K562 (cell line): ENCODE measurements around the gene COL4A4. TPM values are rescaled to one million over a fixed set of nuclear protein-coding genes. Genes with fewer than 3 reads are reported as not detected.

Source experiments
- ATAC-seq: fragments of 200-7000 bp; cut with Tn5 transposase; 3 replicates; pipeline ENCODE4 v1.9.1; 2020; ENCODE audit warnings: moderate library complexity
- BruUV-seq: library from RNA; stranded (reverse); fragments of 400-500 nt; replicated peaks from 2 replicates; lab custom pipeline; 2021; lab: Mats Ljungman, UMichigan
- CTCF ChIA-PET: fragments of 300-600 bp; formaldehyde crosslinking; extraction: SDS; loops from one replicate; lab custom pipeline; 2021; ENCODE audit warnings: low intra/inter-chr PET ratio; lab: Yijun Ruan, JAX
- POLR2A ChIA-PET: fragments of 300-600, 350-650 bp; sonication (Branson Sonifier 250); formaldehyde crosslinking; extraction: SDS; loops from one replicate; lab custom pipeline; 2021; ENCODE audit warnings: antibody characterized with exemption, inconsistent platforms; lab: Yijun Ruan, JAX
- DNase-seq, 4 experiments: peaks; one replicate each; pipeline versions ENCODE4 v3.0.0 to v3.0.0-alpha.2; 2011 to 2018; ENCODE audit warnings: low spot score in 3 of 4, mixed read lengths in 3 of 4; ENCODE audit errors: extremely low read depth in 1 of 4
- FAIRE-seq: peaks from 2 replicates; lab custom pipeline; 2011; peaks lifted over from hg19 to GRCh38; lab: Jason Lieb, UNC
- H2AFZ ChIP-seq: 2 replicates; pipeline ENCODE4 v1.6.0; 2011; ENCODE audit warnings: low read depth, low read length, control low read depth, inconsistent platforms
- H3K27ac ChIP-seq: fragments of 200-600 bp; 3 replicates; pipeline ENCODE4 v1.8.0; 2011; ENCODE audit warnings: low read depth, mild to moderate bottlenecking, control low read depth, inconsistent platforms, low read length, moderate library complexity, mixed read lengths; ENCODE audit errors: extremely low read depth
- H3K27me3 ChIP-seq, 2 experiments: fragments of 300-600 bp in 1 of 2; 2 replicates in 1 of 2; 3 replicates in 1 of 2; pipeline versions ENCODE4 v1.6.0 to v1.8.0; 2011; ENCODE audit warnings: inconsistent platforms in 2 of 2, low read length in 2 of 2, mild to moderate bottlenecking in 1 of 2, mixed read lengths in 1 of 2, moderate library complexity in 1 of 2; ENCODE audit not compliant: control insufficient read depth in 2 of 2, insufficient read depth in 2 of 2
- H3K36me3 ChIP-seq: fragments of 300-600 bp; 3 replicates; pipeline ENCODE4 v1.8.0; 2011; ENCODE audit warnings: mild to moderate bottlenecking, low read length, inconsistent platforms; ENCODE audit not compliant: control insufficient read depth, insufficient read depth
- H3K4me1 ChIP-seq, 2 experiments: fragments of 200-600 bp in 1 of 2; replicated peaks in 1 of 2; 2 replicates in 1 of 2; 3 replicates in 1 of 2; pipeline versions ENCODE4 v1.5.1 to v1.8.0; 2011; ENCODE audit warnings: inconsistent platforms in 2 of 2, low read length in 2 of 2, mild to moderate bottlenecking in 1 of 2, mixed read lengths in 1 of 2, moderate library complexity in 1 of 2; ENCODE audit not compliant: control insufficient read depth in 2 of 2, insufficient read depth in 2 of 2
- H3K4me2 ChIP-seq: 2 replicates; pipeline ENCODE4 v1.6.1; 2011; ENCODE audit warnings: low read length, control low read depth, inconsistent platforms, mixed read lengths; ENCODE audit not compliant: insufficient read depth
- H3K4me3 ChIP-seq: fragments of 200-600 bp; sonication (generic), shearing (Covaris generic); 2 replicates; pipeline ENCODE4 v1.5.1; 2016; ENCODE audit warnings: control low read depth, inconsistent platforms
- H3K79me2 ChIP-seq: fragments of 200-600 bp; 3 replicates; pipeline ENCODE4 v1.8.0; 2011; ENCODE audit warnings: low read length, inconsistent platforms; ENCODE audit not compliant: control insufficient read depth, insufficient read depth
- H3K9ac ChIP-seq, 2 experiments: 2 replicates each; pipeline versions ENCODE4 v1.6.0 to v1.6.1; 2011; ENCODE audit warnings: low read depth in 2 of 2, low read length in 2 of 2, control low read depth in 1 of 2, inconsistent platforms in 1 of 2, mild to moderate bottlenecking in 1 of 2, mixed read lengths in 1 of 2; ENCODE audit not compliant: insufficient read depth in 1 of 2
- H3K9me1 ChIP-seq: one replicate; pipeline ENCODE4 v1.6.0; 2011; ENCODE audit warnings: inconsistent platforms, mild to moderate bottlenecking, low read length, moderate library complexity; ENCODE audit not compliant: control insufficient read depth, insufficient read depth
- H3K9me3 ChIP-seq: replicated peaks from 2 replicates; pipeline ENCODE4 v1.5.1; 2011; ENCODE audit warnings: low read depth, low read length, inconsistent platforms; ENCODE audit not compliant: control insufficient read depth, insufficient read depth
- H4K20me1 ChIP-seq: replicated peaks from 2 replicates; pipeline ENCODE4 v1.6.1; 2011; ENCODE audit warnings: low read length, inconsistent platforms, mixed read lengths; ENCODE audit not compliant: control insufficient read depth, insufficient read depth
- HLTF ChIP-seq: fragments of 450-650 bp; IDR thresholded peaks from 2 replicates; pipeline ENCODE4 v1.6.1; 2016
- NFE2L1 ChIP-seq: fragments of 450-650 bp; IDR thresholded peaks from 2 replicates; pipeline ENCODE4 v1.6.1; 2016; ENCODE audit warnings: missing genetic modification characterization, low read depth, mild to moderate bottlenecking, missing compliant biosample characterization, moderate library complexity, borderline replicate concordance
- RBBP5 ChIP-seq: fragments of 200-600 bp; sonication (generic); IDR thresholded peaks from 2 replicates; pipeline ENCODE4 v1.6.1; 2012; ENCODE audit warnings: borderline replicate concordance, mild to moderate bottlenecking, low read length, control low read depth, inconsistent platforms; ENCODE audit not compliant: insufficient read depth, poor library complexity, severe bottlenecking
- TAF1 ChIP-seq: IDR thresholded peaks from 2 replicates; pipeline ENCODE4 v1.6.1; 2011; ENCODE audit warnings: mild to moderate bottlenecking, low read length, moderate library complexity; ENCODE audit not compliant: insufficient read depth, control insufficient read depth, severe bottlenecking; ENCODE audit errors: extremely low read depth
- TEAD4 ChIP-seq, 2 experiments: sonication (generic) in 1 of 2; formaldehyde crosslinking in 1 of 2; IDR thresholded peaks; 2 replicates each; pipeline versions ENCODE4 v1.6.1 to v1.8.0; 2012 to 2022; ENCODE audit warnings: borderline replicate concordance in 1 of 2, inconsistent platforms in 1 of 2, low read length in 1 of 2, mild to moderate bottlenecking in 1 of 2, missing genetic modification reagents in 1 of 2
- TRIM28 ChIP-seq: fragments of 450-650 bp; IDR thresholded peaks from 2 replicates; pipeline ENCODE4 v1.6.1; 2017
- ZNF766 ChIP-seq: fragments of 200-800 bp; sonication (Bioruptor generic); conservative IDR thresholded peaks from 2 replicates; pipeline ENCODE4 v1.6.1; 2016; ENCODE audit warnings: missing genetic modification characterization, missing compliant biosample characterization
- ZSCAN32 ChIP-seq: fragments of 450-650 bp; formaldehyde crosslinking; IDR thresholded peaks from 2 replicates; pipeline ENCODE4 v1.4.0; 2020; ENCODE audit warnings: mild to moderate bottlenecking, moderate library complexity
- WGBS: fragments of 100-300 bp; shearing (Covaris generic); methylation state at CpG from one replicate; pipeline ENCODE4 v1.1.6; 2016; ENCODE audit warnings: low coverage, mixed read lengths; ENCODE audit not compliant: insufficient coverage; ENCODE audit errors: missing lambda C conversion rate; 5-methylcytosine and 5-hydroxymethylcytosine counted together
- in situ Hi-C: fragments of 300-500 bp; cut with MboI; formaldehyde crosslinking; loops from 4 replicates; pipeline ENCODE4 v1.15.0; 2018; ENCODE audit warnings: inconsistent platforms, mixed read lengths
- intact Hi-C: fragments of 100-400 bp; cut with micrococcal nuclease; formaldehyde crosslinking; loops from 2 replicates; pipeline ENCODE4 v1.14.2; 2022
- polyA plus RNA-seq, 8 experiments: library from polyadenylated mRNA; depleted of rRNA in 4 of 8; stranded (reverse) in 5 of 8; unstranded in 3 of 8; fragments of >200 nt; fragmentation: Nextera tagmentation in 2 of 8; fragmentation: Illumina TruSeq in 1 of 8; extraction: Ambion mirVana in 2 of 8; extraction: Trizol in 1 of 8; gene quantifications; 2 replicates each; pipeline versions ENCODE4 v1.2.1 to v1.2.3, GENCODE V29; 2011 to 2014; ENCODE audit warnings: inconsistent platforms in 1 of 8, missing spikeins in 1 of 8
- total RNA-seq, 7 experiments: library from RNA; depleted of rRNA in 6 of 7; stranded (reverse); fragments of >200 nt in 6 of 7; fragmentation: Illumina TruSeq in 2 of 7; extraction: Trizol in 2 of 7; gene quantifications; 2 replicates each; pipeline versions ENCODE4 v1.2.1 to v1.2.3, GENCODE V29; 2011 to 2021; ENCODE audit warnings: low replicate concordance in 1 of 7

The COL4A4 gene
- total and polyA plus RNA-seq, 9 of the 15 experiments (the other 6 are each of a cell fraction or from before 2014, with no cell fraction given) = under 0.01 to 0.01 TPM; not detected in 7

- no peak overlapping the region for H3K4me2 ChIP-seq
- FAIRE-seq (no peak), ATAC-seq (no peak)
- H3K36me3 ChIP-seq = no peaks in the 10 kb centered on the region
- no peaks in the 10 kb centered on the region for H3K27me3 ChIP-seq
- POLR2A ChIA-PET = no interaction called here
- TF ChIP-seq ZNF766 (CRISPR knock-in tag) (no peak), TRIM28 (no peak), NFE2L1 (no peak), RBBP5 (no peak), ZSCAN32 (CRISPR knock-in tag) (no peak), TAF1 (no peak), HLTF (no peak), TEAD4 (IDR thresholded peaks at IDR 0.05; ENCODE audit: low read length) (no peak), TEAD4 (CRISPR knock-in tag; IDR thresholded peaks at IDR 0.05; ENCODE audit: borderline replicate concordance) (no peak)
- TF ChIP-seq, all 486 proteins: peak for 0
- Histone ChIP-seq H3K9ac (no peak overlapping the region), H2AFZ (no peak overlapping the region), H3K4me1 (no peaks in the 10 kb centered on the region), H3K4me3 (no peak overlapping the region), H3K9me3 (no peaks in the 10 kb centered on the region), H3K79me2 (no peaks in the 10 kb centered on the region), H3K9me1 (no peaks in the 10 kb centered on the region), H4K20me1 (no peaks in the 10 kb centered on the region), H3K27ac (no peak overlapping the region)
- WGBS = 0% methylated on average over 2 of the region's 3 CpGs
- BruUV-seq = no TSS peak
- in situ Hi-C loops = no loop called here
- CTCF ChIA-PET = no interaction called here
- intact Hi-C loops = no loop called here
- DNase-seq = no peak
Measured at GRCh38 chr2:227043981-227044380, 120.0 kb downstream of the COL4A4 start.
